Inferior parietal cortex (tissue), 1 donor: ENCODE measurements around the gene SETD3.

Experiments used
- DNase-seq: peaks from one replicate; pipeline ENCODE4 v3.0.0-alpha.2; 2016; ENCODE audit errors: extremely low spot score

The SETD3 gene

DNA sequence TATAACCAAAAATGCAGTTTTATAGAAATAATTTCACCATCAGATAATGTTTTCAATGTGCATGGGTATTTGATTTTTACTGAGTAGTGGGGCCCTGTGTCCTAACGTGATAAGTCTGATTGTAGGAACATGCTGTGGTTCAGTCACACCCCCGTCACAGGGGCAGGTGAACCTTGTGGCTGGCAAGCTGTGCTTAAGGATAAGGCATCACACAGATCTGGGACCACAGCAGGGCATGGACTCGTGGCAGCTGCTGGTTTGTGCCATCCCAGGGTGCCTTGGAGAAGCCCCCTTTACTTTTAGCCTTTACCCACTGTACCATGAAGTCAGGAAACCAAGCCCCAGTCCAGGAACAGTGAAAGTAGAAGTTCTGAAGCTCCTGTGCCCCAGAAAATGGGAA is 17.2 kb upstream of the SETD3 start:
- DNase-seq: no peak

GRCh38 chr14:99497341-99497740 is 16.7 kb upstream of the SETD3 start:
- no peak for DNase-seq

- no peak for DNase-seq
These were observed 3.4 kb upstream of the SETD3 start for GRCh38 chr14:99484106-99484505.

- no peak for DNase-seq
These were observed 1.1 kb upstream of the SETD3 start for GRCh38 chr14:99481745-99482099.

GRCh38 chr14:99480917-99481744 is 472 bp upstream of the SETD3 start, which contains the start of gene CCNK:
TSS of gene CCNK (plus strand) at chr14:99481409. CDS start at chr14:99492678, 11,269 bp downstream.
- DNase-seq: peak; percentile 99

DNA sequence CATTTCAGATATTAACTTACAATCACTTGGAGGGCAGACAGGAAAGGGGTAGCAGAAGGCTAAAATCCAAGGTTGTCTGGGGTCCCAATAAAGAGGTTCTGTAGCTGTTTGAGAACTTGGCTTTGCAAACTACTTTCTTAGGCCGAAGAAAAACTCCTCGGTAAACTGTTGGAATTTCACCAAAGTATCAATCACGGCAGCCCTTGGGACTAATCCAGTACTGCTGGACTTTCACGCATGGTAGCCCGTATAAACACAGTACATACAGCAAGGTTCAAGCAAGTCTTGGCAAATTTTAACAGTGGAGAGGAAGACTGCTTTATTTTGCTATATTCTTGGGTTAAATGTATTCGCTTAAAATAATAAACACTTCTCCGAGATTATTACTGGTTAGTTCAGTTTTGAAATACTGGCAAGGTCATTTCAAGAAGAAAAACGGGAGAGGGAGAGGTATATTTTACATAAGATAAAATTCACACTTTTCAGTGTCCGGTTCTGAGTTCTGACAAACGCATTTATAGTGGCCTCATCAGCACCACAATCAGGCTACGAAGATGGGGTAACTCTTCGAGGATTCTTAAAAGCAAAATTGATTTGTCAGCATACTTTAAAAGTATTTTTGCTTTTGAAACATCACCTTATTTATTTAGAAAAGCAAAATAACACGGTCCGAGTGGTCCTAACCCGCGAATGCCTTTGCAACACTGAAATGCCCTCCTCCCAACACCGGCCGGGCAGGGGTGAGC is 1.3 kb downstream of the SETD3 start:
- no peak for DNase-seq

DNA sequence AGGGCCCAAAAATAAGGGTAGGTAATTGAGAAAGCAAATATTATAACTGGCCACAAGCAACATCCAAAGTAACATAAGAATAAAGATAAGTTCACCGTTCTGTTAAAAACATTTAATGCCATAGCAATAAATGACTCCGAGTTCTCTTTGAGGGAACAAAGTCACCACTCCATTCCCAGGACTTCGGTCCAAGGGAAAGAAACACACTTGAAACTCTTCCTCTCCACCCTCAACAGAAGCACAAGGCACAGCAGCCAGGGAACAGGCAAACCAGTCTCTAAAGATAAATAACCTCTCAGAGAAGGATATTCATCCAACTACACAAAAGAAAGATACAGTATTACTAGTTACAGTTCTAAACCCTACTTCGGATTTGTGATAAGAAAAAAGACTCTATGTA is 2.5 kb downstream of the SETD3 start:
- no peak for DNase-seq

- no peak for DNase-seq
These were observed 3.8 kb downstream of the SETD3 start for GRCh38 chr14:99476864-99477263.

GRCh38 chr14:99475660-99476059 is 5.0 kb downstream of the SETD3 start:
- no peak for DNase-seq

- DNase-seq: no peak
These were observed 5.5 kb downstream of the SETD3 start for GRCh38 chr14:99475179-99475578.

DNA sequence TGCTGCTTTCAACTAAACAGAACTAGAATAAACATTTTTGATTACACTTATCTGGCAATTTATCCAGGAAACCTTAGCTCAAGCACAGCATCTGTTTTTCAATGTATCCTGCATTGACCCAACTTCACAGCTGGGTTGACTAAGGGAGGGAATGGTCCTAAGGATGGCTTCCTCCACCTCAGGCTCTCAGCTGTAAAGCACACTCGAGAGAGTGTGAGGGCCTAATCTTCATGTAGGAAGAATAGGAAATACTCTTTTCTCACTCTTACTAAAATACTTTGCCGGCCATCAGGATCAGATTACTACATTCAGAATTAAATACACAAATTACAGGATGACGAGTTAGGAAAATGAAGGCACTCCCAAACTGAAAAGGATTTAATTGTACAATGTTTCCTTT is 7.2 kb downstream of the SETD3 start:
- no peak for DNase-seq

DNA sequence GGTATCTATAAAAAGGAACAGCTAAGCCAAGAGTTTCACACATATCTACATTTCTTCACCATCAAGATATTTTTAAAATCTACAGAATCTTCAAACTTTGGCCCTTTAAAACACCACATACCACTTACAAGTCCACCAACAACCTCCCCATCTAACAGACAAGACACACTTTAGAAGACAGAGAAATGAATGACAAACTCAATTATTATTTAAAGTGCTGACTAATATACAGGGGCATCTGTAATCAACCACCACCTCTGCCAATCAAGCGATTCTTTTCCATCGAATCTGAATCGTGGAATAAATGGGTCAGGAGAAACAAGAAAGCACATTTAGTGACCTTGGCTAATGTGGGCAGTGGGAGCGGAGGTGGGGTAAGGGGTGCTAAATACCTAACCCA is 7.7 kb downstream of the SETD3 start:
- DNase-seq: no peak

- DNase-seq: no peak
These were observed 8.9 kb downstream of the SETD3 start for GRCh38 chr14:99471731-99472130.

- DNase-seq: no peak
These were observed 11.6 kb downstream of the SETD3 start for GRCh38 chr14:99468836-99469592.

DNA sequence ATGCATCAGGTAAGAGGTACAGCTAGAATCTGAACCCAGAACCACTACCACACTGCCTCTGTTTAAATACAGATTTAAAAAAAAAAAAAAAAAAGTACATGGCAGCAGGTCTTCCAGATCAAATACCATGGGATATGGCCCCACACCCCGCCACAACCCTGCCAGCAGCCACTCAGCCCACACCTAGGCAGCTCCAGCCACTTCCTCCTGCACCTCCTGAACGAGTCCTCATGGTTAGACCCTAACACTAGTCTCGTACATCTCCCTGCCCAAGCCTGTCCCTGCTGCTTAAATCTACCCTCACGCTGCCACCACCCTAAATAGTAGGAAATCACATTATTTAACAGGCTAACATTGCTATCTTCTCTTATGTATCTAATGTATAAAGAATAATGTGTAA is 12.6 kb downstream of the SETD3 start:
- DNase-seq: no peak

DNA sequence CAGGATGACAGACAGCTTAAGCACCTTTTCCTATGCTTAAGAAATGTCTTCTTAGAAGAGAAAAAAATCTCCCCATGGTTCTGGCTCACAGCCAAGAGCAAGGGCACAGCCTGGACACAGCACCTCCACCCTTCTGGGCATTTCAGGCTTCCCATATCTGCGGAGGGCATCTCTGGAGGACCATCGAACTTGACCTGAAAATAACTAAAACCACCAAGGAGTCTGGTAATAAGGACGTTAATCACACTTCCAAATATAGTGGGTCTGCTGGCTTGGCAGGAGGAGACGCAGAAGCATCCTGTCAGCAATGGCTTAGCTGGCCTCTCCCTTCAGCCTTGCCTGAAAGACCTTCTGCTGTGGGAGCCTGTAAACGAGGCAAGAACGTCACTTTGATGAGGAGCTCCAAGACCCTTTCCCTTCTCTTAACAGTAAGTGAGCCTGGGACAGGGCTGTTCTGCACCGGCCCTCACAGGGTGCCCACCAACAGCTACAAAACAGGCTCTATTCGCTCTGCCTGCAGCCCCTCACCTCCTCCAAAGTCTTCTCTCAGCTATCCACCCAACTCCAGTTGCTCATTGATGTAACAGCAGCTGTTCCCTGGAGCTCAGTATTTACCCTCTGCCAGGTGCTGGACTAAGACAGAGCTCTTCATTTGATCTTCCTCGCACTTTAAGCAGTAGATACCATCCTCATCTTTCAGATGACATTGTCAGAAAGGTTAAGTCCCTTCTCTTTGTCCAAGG is 13.2 kb downstream of the SETD3 start:
- DNase-seq: no peak

DNA sequence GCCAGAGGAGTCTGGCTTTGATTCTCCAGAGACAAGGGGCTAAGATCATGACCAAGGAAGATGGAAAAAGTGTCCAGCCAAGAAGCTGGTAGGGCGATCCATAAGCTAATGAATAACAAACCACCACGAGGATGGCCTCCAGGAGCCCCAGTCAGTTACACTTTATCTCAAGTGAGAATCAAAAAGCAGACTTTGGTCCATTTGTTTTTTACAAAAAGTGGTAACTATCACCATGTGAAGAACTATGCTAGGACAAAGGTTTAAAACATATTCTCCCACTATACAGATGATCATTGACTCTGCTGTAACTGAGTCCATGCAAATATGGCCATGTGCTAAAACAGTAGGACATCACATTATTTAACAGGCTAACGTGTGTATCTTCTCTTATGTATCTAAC is 13.9 kb downstream of the SETD3 start:
- no peak for DNase-seq

GRCh38 chr14:99465288-99465687 is 15.4 kb downstream of the SETD3 start:
- no peak for DNase-seq

DNA sequence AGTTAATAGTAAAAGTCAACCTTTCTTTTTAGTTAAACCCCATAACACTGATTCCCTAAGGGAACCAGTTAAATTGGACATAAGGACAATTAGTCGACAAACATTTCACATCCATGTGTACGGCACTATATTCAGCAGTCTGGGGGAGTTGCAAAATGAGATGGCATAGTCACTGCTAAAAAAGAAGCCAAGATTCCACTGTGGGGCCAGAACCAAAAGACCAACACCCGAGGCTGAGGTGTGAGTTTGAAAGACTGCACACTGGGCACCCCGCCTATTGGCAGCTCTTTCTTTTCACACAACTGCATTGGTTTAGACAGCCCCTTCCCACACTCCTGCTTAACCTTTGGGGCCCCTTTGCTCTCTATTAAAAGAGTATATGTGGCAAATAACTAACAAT is 16.7 kb downstream of the SETD3 start:
- no peak for DNase-seq

DNA sequence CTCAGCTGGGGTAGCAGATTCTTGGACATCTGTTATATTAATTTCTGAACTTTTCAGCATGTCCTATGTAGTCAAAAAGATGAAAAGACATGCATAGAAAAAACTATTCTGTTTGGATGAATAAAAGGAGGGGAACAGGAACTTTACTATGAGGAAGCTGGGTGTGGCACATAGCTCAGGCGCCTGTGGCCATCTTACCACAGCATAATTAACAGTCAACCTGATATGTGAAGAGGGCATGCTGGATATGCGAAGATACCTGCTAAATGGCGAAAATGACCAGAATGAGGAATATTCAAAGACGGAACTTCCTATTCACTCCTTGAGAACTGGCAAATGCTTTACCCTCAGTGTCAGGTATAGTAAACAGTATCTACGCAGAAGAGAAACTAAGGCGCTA is 18.4 kb downstream of the SETD3 start:
- DNase-seq: no peak

GRCh38 chr14:99461411-99462085 is 19.1 kb downstream of the SETD3 start:
- no peak for DNase-seq
